GM12878 (cell line): ENCODE measurements around the gene NFKBIA. TPM values are rescaled to one million over a fixed set of nuclear protein-coding genes. Genes with fewer than 3 reads are reported as not detected.

ENCODE experiments used
- ATAC-seq: fragments of 200-7000 bp; cut with Tn5 transposase; 3 replicates; pipeline ENCODE4 v1.9.1; 2020; ENCODE audit warnings: mild to moderate bottlenecking, moderate library complexity
- BruUV-seq: library from RNA; stranded (reverse); fragments of 400-500 nt; replicated peaks from 2 replicates; lab custom pipeline; 2021; lab: Mats Ljungman, UMichigan
- CTCF ChIA-PET: fragments of 300-600 bp; sonication (Branson Sonifier 250); formaldehyde crosslinking; extraction: SDS; loops from one replicate; lab custom pipeline; 2021; ENCODE audit warnings: inconsistent platforms; lab: Yijun Ruan, JAX
- POLR2A ChIA-PET: fragments of 350-600 bp; formaldehyde crosslinking; extraction: SDS; loops from one replicate; lab custom pipeline; 2021; ENCODE audit warnings: inconsistent platforms; lab: Charles Lee
- RAD21 ChIA-PET: fragments of 300-600 bp; sonication (Branson Sonifier 250); formaldehyde crosslinking; loops from one replicate; lab custom pipeline; 2023; ENCODE audit warnings: antibody characterized with exemption; ENCODE audit not compliant: unreplicated experiment; lab: Charles Lee
- SMC1A ChIA-PET: fragments of 300-600 bp; sonication (Branson Sonifier 250); formaldehyde crosslinking; loops from one replicate; lab custom pipeline; 2023; ENCODE audit not compliant: unreplicated experiment, uncharacterized antibody; lab: Charles Lee
- DNase-seq: peaks from one replicate; pipeline ENCODE4 v3.0.0-alpha.2; 2011; ENCODE audit warnings: low read depth, low spot score
- FAIRE-seq: peaks from 3 replicates; lab custom pipeline; 2011; peaks lifted over from hg19 to GRCh38; lab: Jason Lieb, UNC
- H2AFZ ChIP-seq: 2 replicates; pipeline ENCODE4 v1.6.0; 2011; ENCODE audit warnings: low read depth, low read length, control low read depth; ENCODE audit not compliant: control insufficient read depth
- H3K27ac ChIP-seq: 2 replicates; pipeline ENCODE4 v1.5.1; 2011; ENCODE audit warnings: control low read depth; ENCODE audit not compliant: control insufficient read depth, insufficient read depth
- H3K27me3 ChIP-seq, 2 experiments: replicated peaks in 1 of 2; 2 replicates each; pipeline versions ENCODE4 v1.6.0 to v1.6.1; 2011; ENCODE audit warnings: low read length in 1 of 2; ENCODE audit not compliant: control insufficient read depth in 2 of 2, insufficient read depth in 2 of 2
- H3K36me3 ChIP-seq, 2 experiments: 2 replicates each; pipeline ENCODE4 v1.5.1; 2011; ENCODE audit warnings: low read length in 1 of 2; ENCODE audit not compliant: control insufficient read depth in 2 of 2, insufficient read depth in 2 of 2
- H3K4me1 ChIP-seq: 2 replicates; pipeline ENCODE4 v1.6.1; 2011; ENCODE audit warnings: mild to moderate bottlenecking, low read length, moderate library complexity, mixed read lengths; ENCODE audit not compliant: control insufficient read depth, insufficient read depth
- H3K4me2 ChIP-seq: 2 replicates; pipeline ENCODE4 v1.6.0; 2011; ENCODE audit warnings: control low read depth; ENCODE audit not compliant: control insufficient read depth, insufficient read depth
- H3K4me3 ChIP-seq: fragments of 200-600 bp; sonication (generic); 2 replicates; pipeline ENCODE4 v1.5.1; 2016
- H3K79me2 ChIP-seq: 2 replicates; pipeline ENCODE4 v1.6.0; 2011; ENCODE audit warnings: low read length; ENCODE audit not compliant: control insufficient read depth, insufficient read depth
- H3K9ac ChIP-seq: 2 replicates; pipeline ENCODE4 v1.8.0; 2011; ENCODE audit warnings: low read length, control low read depth, mixed read lengths; ENCODE audit not compliant: control insufficient read depth, insufficient read depth
- H3K9me3 ChIP-seq: replicated peaks from 3 replicates; pipeline ENCODE4 v1.5.1; 2011; ENCODE audit warnings: mild to moderate bottlenecking, low read length; ENCODE audit not compliant: control insufficient read depth, insufficient read depth
- H4K20me1 ChIP-seq: 2 replicates; pipeline ENCODE4 v1.6.0; 2011; ENCODE audit not compliant: control insufficient read depth, insufficient read depth
- ATF3 ChIP-seq: IDR thresholded peaks from 2 replicates; pipeline ENCODE4 v1.6.1; 2011; ENCODE audit warnings: low read depth, mild to moderate bottlenecking, low read length, moderate library complexity, borderline replicate concordance; ENCODE audit errors: extremely low read depth
- ATF7 ChIP-seq: fragments of 450-650 bp; IDR thresholded peaks from 2 replicates; pipeline ENCODE4 v1.6.1; 2016; ENCODE audit warnings: low read depth, mild to moderate bottlenecking
- BCL3 ChIP-seq: IDR thresholded peaks from 2 replicates; pipeline ENCODE4 v1.6.1; 2011; ENCODE audit warnings: borderline replicate concordance, low read depth, mild to moderate bottlenecking, moderate library complexity, low read length; ENCODE audit not compliant: insufficient read depth, poor library complexity, severe bottlenecking
- BHLHE40 ChIP-seq, 2 experiments: fragments of 450-650 bp in 1 of 2; IDR thresholded peaks; 2 replicates each; pipeline ENCODE4 v1.6.1; 2011 to 2017; ENCODE audit warnings: low read depth in 2 of 2, borderline replicate concordance in 1 of 2, improper control_type of control experiment in 1 of 2, low read length in 1 of 2, mild to moderate bottlenecking in 1 of 2
- CEBPB ChIP-seq, 2 experiments: fragments of 150-350 bp in 1 of 2; IDR thresholded peaks; 2 replicates each; pipeline ENCODE4 v1.6.1; 2012 to 2014; ENCODE audit warnings: low read depth in 2 of 2, low read length in 2 of 2, borderline replicate concordance in 1 of 2, inconsistent platforms in 1 of 2
- CREB1 ChIP-seq: IDR thresholded peaks from 2 replicates; pipeline ENCODE4 v1.6.1; 2012; ENCODE audit warnings: low read depth, mild to moderate bottlenecking, inconsistent platforms
- EGR1 ChIP-seq, 2 experiments: IDR thresholded peaks; 1 replicate in 1 of 2; 2 replicates in 1 of 2; pipeline ENCODE4 v1.6.1; 2011 to 2012; ENCODE audit warnings: low read depth in 2 of 2, low read length in 2 of 2, borderline replicate concordance in 1 of 2, mild to moderate bottlenecking in 1 of 2, moderate library complexity in 1 of 2
- NFYA ChIP-seq: IDR thresholded peaks from 2 replicates; pipeline ENCODE4 v1.6.1; 2011; ENCODE audit warnings: low read depth, mild to moderate bottlenecking, low read length, improper control_type of control experiment, borderline replicate concordance
- RBBP5 ChIP-seq: fragments of 200-600 bp; sonication (generic); conservative IDR thresholded peaks from 2 replicates; pipeline ENCODE4 v1.6.1; 2016
- RUNX3 ChIP-seq: IDR thresholded peaks from 2 replicates; pipeline ENCODE4 v1.6.1; 2012; ENCODE audit warnings: low read length, inconsistent platforms
- SIX5 ChIP-seq: IDR thresholded peaks from 2 replicates; pipeline ENCODE4 v1.6.1; 2011; ENCODE audit warnings: mild to moderate bottlenecking, low read depth, low read length, moderate library complexity; ENCODE audit not compliant: severe bottlenecking
- TARDBP ChIP-seq: IDR thresholded peaks from 2 replicates; pipeline ENCODE4 v1.6.1; 2016; ENCODE audit warnings: borderline replicate concordance
- USF1 ChIP-seq: IDR thresholded peaks from 2 replicates; pipeline ENCODE4 v1.6.1; 2011; ENCODE audit warnings: borderline replicate concordance, low read depth, mild to moderate bottlenecking, moderate library complexity, mixed read lengths, low read length; ENCODE audit not compliant: insufficient read depth; ENCODE audit errors: extremely low read length
- ZBED1 ChIP-seq: IDR thresholded peaks from 2 replicates; pipeline ENCODE4 v1.6.1; 2016; ENCODE audit warnings: borderline replicate concordance
- WGBS: methylation state at CpG from one replicate; pipeline ENCODE4 v1.1.6; 2016; ENCODE audit warnings: low lambda C conversion rate; ENCODE audit not compliant: insufficient replicate concordance, insufficient coverage; ENCODE audit errors: missing lambda C conversion rate; 5-methylcytosine and 5-hydroxymethylcytosine counted together
- in situ Hi-C: fragments of 300-500 bp; cut with MboI; formaldehyde crosslinking; loops from 9 replicates; pipeline ENCODE4 v1.14.3; 2018; ENCODE audit warnings: mixed read lengths
- intact Hi-C: fragments of 100-400 bp; cut with micrococcal nuclease; formaldehyde crosslinking; loops from one replicate; pipeline ENCODE4 v1.14.2; 2022; ENCODE audit not compliant: unreplicated experiment
- polyA plus RNA-seq, 11 experiments: library from polyadenylated mRNA; depleted of rRNA in 4 of 11; unstranded in 6 of 11; stranded (reverse) in 5 of 11; fragments of >200 nt; fragmentation: Nextera tagmentation in 4 of 11; fragmentation: Illumina TruSeq in 1 of 11; extraction: Ambion mirVana in 4 of 11; extraction: Trizol in 1 of 11; gene quantifications; 1 replicate in 1 of 11; 2 replicates in 10 of 11; pipeline versions ENCODE4 v1.2.1 to v1.2.3, GENCODE V29; 2011 to 2016; ENCODE audit warnings: inconsistent platforms in 2 of 11, missing spikeins in 2 of 11, low read depth in 1 of 11
- total RNA-seq, 4 experiments: library from RNA; depleted of rRNA in 3 of 4; stranded (reverse); fragments of >200 nt in 3 of 4; fragmentation: Illumina TruSeq in 1 of 4; extraction: Trizol in 1 of 4; gene quantifications; 2 replicates each; pipeline versions ENCODE4 v1.2.1 to v1.2.3, GENCODE V29; 2013 to 2021
- TF ChIP-seq, protein P1 (sequence below): fragments of 450-650 bp; IDR thresholded peaks from 2 replicates; pipeline ENCODE4 v1.6.1; 2016; ENCODE audit warnings: mild to moderate bottlenecking

The NFKBIA gene
- total and polyA plus RNA-seq, 10 of the 15 experiments (the other 5 are each of a cell fraction or from before 2014, with no cell fraction given) = 123 to 419 (median 267) TPM

- SMC1A ChIA-PET = interaction anchor here (0.6 to 17.6 kb wide), 9 partner anchors 9 to 697 kb away, joined by 3 to 362 read pairs (median 4); partner anchors contain the start of gene NFKBIA
- Histone ChIP-seq H3K9me3 (no peaks in the 10 kb centered on the region), H3K36me3 (no peaks in the 10 kb centered on the region), H3K4me2 (no peak overlapping the region), H3K27me3 (no peaks in the 10 kb centered on the region), H3K79me2 (no peaks in the 10 kb centered on the region), H3K4me3 (no peak overlapping the region), H4K20me1 (no peaks in the 10 kb centered on the region), H3K9ac (no peak overlapping the region), H3K4me1 (peaks cover 26% of the 10 kb centered on the region), H2AFZ (no peak overlapping the region), H3K27ac (no peak overlapping the region)
- RAD21 ChIA-PET = interaction anchor here (1.1 to 17.6 kb wide), 4 partner anchors 14 to 379 kb away, joined by 3 to 257 read pairs (median 18); partner anchors contain the start of gene NFKBIA
- no peak for FAIRE-seq
- intact Hi-C loops = loop anchor here (5.0 to 10.0 kb wide), 2 partner anchors 372 to 545 kb away; partner anchors contain the start of genes BAZ1A and FAM177A1
- TF ChIP-seq ZBED1 (no peak), RUNX3 (no peak), CEBPB (IDR thresholded peaks at IDR 0.05; ENCODE audit: borderline replicate concordance in 1 of 2, low read depth in 2 of 2, low read length in 2 of 2) (no peak), BCL3 (no peak), EGR1 (IDR thresholded peaks at IDR 0.05; ENCODE audit: borderline replicate concordance in 1 of 2, low read depth in 2 of 2, low read length in 2 of 2) (no peak), ATF3 (no peak), ATF7 (no peak), USF1 (no peak), SIX5 (no peak), RBBP5 (no peak), BHLHE40 (IDR thresholded peaks at IDR 0.05; ENCODE audit: borderline replicate concordance in 1 of 2, low read depth in 2 of 2, low read length in 1 of 2) (no peak), NFYA (no peak), CREB1 (no peak), TARDBP (no peak)
- TF ChIP-seq, protein P1, sequence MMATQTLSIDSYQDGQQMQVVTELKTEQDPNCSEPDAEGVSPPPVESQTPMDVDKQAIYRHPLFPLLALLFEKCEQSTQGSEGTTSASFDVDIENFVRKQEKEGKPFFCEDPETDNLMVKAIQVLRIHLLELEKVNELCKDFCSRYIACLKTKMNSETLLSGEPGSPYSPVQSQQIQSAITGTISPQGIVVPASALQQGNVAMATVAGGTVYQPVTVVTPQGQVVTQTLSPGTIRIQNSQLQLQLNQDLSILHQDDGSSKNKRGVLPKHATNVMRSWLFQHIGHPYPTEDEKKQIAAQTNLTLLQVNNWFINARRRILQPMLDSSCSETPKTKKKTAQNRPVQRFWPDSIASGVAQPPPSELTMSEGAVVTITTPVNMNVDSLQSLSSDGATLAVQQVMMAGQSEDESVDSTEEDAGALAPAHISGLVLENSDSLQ = no peak
- no peak for DNase-seq
- ATAC-seq = no peak
- WGBS = 82% methylated on average over 7 of the region's 7 CpGs
- CTCF ChIA-PET = interaction anchor here (0.8 to 24.2 kb wide), 4 partner anchors 15 to 277 kb away, joined by 3 to 438 read pairs (median 99); partner anchors contain the start of gene NFKBIA
- in situ Hi-C loops = loop anchor here (10.0 to 25.0 kb wide), 2 partner anchors 375 to 1082 kb away; partner anchors contain the start of gene FAM177A1
- no TSS peak for BruUV-seq
- POLR2A ChIA-PET = interaction anchor here (0.6 to 0.7 kb wide), 2 partner anchors 14 to 44 kb away, joined by 3 read pairs; no protein-coding TSS in a partner anchor
Observed at GRCh38 chr14:35419429-35419841, 14.9 kb upstream of the NFKBIA start.
